ENCODE data around the gene ZBTB22. TPM values are rescaled to one million over a fixed set of nuclear protein-coding genes. Genes with fewer than 3 reads are reported as not detected.
A peak's percentile ranks its signal among the peaks of the same experiment; 100 is the strongest.

ZBTB22 gene
- total RNA-seq, 4 donors from 2014 or later: 10.1 to 31.8 (median 17.2) TPM

DNA sequence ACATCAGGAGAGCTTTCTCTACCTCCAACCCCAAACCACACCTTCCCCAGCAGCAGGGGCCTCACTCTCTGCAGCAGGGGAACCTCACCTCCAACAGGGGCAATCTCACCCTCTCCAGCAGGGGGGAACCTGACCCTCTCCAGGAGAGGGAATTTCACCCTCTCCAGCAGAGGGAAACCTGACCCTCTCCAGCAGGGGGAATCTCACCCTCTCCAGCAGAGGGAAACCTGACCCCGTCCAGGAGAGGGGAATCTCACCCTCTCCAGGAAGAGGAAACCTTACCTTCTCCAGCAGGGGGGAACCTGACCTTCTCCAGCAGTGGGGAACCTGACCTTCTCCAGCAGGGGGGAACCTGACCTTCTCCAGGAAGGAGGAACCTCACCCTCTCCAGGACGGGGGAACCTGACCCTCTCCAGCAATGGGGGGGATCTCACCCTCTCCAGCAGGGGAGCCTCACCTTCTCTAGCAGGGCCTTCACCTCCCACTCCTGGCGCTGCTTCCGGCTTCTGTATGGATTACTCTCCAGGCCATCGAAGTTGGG is 37.5 kb downstream of the ZBTB22 start:
- 67% methylated on average over 4 of the region's 5 CpGs; no CpG with 5 or more reads in 1 of the 2 donors for WGBS, 2 donors (ENCODE audit: low coverage in 1 of 2)
- peaks cover 15 to 34% (median 26%) of the 10 kb centered on the region in 4 donors for H3K4me1 ChIP-seq
- TF ChIP-seq, protein P1, sequence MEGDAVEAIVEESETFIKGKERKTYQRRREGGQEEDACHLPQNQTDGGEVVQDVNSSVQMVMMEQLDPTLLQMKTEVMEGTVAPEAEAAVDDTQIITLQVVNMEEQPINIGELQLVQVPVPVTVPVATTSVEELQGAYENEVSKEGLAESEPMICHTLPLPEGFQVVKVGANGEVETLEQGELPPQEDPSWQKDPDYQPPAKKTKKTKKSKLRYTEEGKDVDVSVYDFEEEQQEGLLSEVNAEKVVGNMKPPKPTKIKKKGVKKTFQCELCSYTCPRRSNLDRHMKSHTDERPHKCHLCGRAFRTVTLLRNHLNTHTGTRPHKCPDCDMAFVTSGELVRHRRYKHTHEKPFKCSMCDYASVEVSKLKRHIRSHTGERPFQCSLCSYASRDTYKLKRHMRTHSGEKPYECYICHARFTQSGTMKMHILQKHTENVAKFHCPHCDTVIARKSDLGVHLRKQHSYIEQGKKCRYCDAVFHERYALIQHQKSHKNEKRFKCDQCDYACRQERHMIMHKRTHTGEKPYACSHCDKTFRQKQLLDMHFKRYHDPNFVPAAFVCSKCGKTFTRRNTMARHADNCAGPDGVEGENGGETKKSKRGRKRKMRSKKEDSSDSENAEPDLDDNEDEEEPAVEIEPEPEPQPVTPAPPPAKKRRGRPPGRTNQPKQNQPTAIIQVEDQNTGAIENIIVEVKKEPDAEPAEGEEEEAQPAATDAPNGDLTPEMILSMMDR (IDR thresholded peaks at IDR 0.05): peak; percentile 11 to 67 (median 41)
- no peak for TF ChIP-seq EP300 (IDR thresholded peaks at IDR 0.05; ENCODE audit: low read depth)
- no peaks in the 10 kb centered on the region for H3K9me3 ChIP-seq
- intact Hi-C loops (cut with DNase I; ENCODE audit: low total_unique reads): no loop called here
- in situ Hi-C loops (cut with MboI; ENCODE audit: low pct_ligation_motif_present in 1 of 4, low pct_unique_long_range_greater_than_20kb in 1 of 4, low sequenced_read_pairs in 3 of 4): no loop called here
- H3K27ac ChIP-seq: no peak overlapping the region
- no peaks in the 10 kb centered on the region for H3K27me3 ChIP-seq
- no peak for DNase-seq
- no peaks in the 10 kb centered on the region for H3K36me3 ChIP-seq
- H3K4me3 ChIP-seq: no peak overlapping the region

DNA sequence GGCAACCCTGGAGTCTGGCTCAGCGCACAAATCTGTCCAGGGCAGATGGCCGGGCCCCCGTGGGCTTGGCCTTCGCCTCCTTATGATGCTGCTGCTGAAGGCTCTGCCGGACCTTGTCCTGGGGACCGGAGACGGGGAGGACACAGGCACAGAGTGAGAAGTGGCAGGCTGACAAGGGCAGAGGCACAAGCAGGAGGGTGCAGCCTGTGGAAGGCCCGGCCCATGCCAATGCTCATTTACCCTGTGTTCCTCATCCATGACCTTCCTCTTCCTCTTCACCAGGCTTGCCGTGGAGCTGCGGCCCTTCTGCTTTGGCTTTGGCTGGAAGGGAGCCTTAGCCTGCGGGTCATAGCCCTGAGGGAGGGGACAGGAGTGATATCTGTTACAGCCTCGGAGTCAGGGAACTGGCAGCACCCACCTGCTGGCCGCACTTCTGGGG is 38.3 kb downstream of the ZBTB22 start:
- TF ChIP-seq POLR2A (IDR thresholded peaks at IDR 0.05): no peak
- Histone ChIP-seq H3K4me3 (no peak overlapping the region), H3K4me1 (peaks cover 18 to 42% (median 34%) of the 10 kb centered on the region in 4 donors), H3K27ac (no peak overlapping the region), H3K36me3 (no peaks in the 10 kb centered on the region), H3K9me3 (no peaks in the 10 kb centered on the region), H3K27me3 (no peaks in the 10 kb centered on the region)
- 75% methylated on average over 13 of the region's 13 CpGs; no CpG with 5 or more reads in 1 of the 2 donors for WGBS, 2 donors (ENCODE audit: low coverage in 1 of 2)
- no peak for DNase-seq
- intact Hi-C loops (cut with DNase I; ENCODE audit: low total_unique reads) (no loop called here), in situ Hi-C loops (cut with MboI; ENCODE audit: low pct_ligation_motif_present in 1 of 4, low pct_unique_long_range_greater_than_20kb in 1 of 4, low sequenced_read_pairs in 3 of 4) (no loop called here)

DNA sequence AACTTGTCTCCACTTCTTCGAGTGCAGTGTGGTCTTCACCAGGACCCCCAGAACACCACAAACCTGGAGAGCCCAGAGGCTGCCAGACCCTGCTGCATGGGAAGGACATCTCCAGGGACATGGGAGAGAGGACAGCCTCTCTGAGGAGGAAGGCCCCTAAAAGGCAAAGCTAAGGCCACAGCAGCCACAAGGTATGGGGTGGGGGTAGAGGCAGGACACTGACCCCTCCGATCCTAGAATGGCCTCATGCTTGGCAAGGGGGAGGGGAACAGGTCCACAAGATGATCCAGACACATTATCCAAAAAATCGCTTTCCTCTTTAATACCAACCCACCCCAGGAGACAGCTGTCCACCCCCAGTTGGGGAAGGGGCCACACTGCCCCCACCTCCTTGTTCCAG is 38.7 kb downstream of the ZBTB22 start:
- WGBS, 2 donors (ENCODE audit: low coverage in 1 of 2): 97% methylated on average over 3 of the region's 3 CpGs; no CpG with 5 or more reads in 1 of the 2 donors
- no peak for DNase-seq
- in situ Hi-C loops (cut with MboI; ENCODE audit: low pct_ligation_motif_present in 1 of 4, low pct_unique_long_range_greater_than_20kb in 1 of 4, low sequenced_read_pairs in 3 of 4) (no loop called here), intact Hi-C loops (cut with DNase I; ENCODE audit: low total_unique reads) (no loop called here)
- no peaks in the 10 kb centered on the region for H3K36me3 ChIP-seq
- H3K4me1 ChIP-seq: peaks cover 23 to 46% (median 38%) of the 10 kb centered on the region in 4 donors
- no peak for TF ChIP-seq POLR2AphosphoS5 (IDR thresholded peaks at IDR 0.05)
- no peak for TF ChIP-seq POLR2A (IDR thresholded peaks at IDR 0.05)
- TF ChIP-seq, protein P1 (IDR thresholded peaks at IDR 0.05): no peak
- TF ChIP-seq EP300 (IDR thresholded peaks at IDR 0.05; ENCODE audit: low read depth): no peak
- peak overlapping the region in 1 of 4 donors; percentile 91 for H3K27ac ChIP-seq
- H3K9me3 ChIP-seq: no peaks in the 10 kb centered on the region
- H3K27me3 ChIP-seq: no peaks in the 10 kb centered on the region
- H3K4me3 ChIP-seq: no peak overlapping the region

DNA sequence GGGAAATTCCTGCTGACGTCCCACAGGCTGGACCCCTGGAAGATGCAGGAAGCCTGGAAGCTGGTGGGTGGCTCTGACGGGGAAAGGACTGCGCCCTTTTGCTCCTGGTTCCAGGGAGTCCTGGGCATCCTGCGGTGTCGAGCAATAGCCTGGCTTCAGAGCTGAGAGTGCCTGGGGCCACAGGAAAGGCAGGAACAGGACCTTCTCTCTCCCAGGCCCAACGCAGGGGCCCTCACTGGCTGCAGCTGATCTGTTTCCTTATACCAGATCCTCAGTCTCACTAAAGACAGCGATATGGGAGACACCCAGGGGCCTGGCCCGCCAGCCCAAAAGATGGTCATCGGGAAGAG is 39.2 kb downstream of the ZBTB22 start:
- 92% methylated on average over 8 of the region's 9 CpGs; no CpG with 5 or more reads in 1 of the 2 donors for WGBS, 2 donors (ENCODE audit: low coverage in 1 of 2)
- no peaks in the 10 kb centered on the region for H3K27me3 ChIP-seq
- H3K9me3 ChIP-seq: no peaks in the 10 kb centered on the region
- intact Hi-C loops (cut with DNase I; ENCODE audit: low total_unique reads) (no loop called here), in situ Hi-C loops (cut with MboI; ENCODE audit: low pct_ligation_motif_present in 1 of 4, low pct_unique_long_range_greater_than_20kb in 1 of 4, low sequenced_read_pairs in 3 of 4) (no loop called here)
- no peak overlapping the region for H3K4me3 ChIP-seq
- TF ChIP-seq, protein P1 (IDR thresholded peaks at IDR 0.05): no peak
- TF ChIP-seq POLR2A (IDR thresholded peaks at IDR 0.05) (no peak), POLR2AphosphoS5 (IDR thresholded peaks at IDR 0.05) (no peak), EP300 (IDR thresholded peaks at IDR 0.05; ENCODE audit: low read depth) (no peak)
- peaks cover 24 to 51% (median 43%) of the 10 kb centered on the region in 4 donors for H3K4me1 ChIP-seq
- peak overlapping the region; percentile 91 to 98 (median 94) for H3K27ac ChIP-seq
- DNase-seq: no peak
- no peaks in the 10 kb centered on the region for H3K36me3 ChIP-seq

Data from transverse colon (tissue), 4 donors.